ENCODE data around the gene ADPRHL1.

- TF ChIP-seq CTCF (conservative IDR thresholded peaks at IDR 0.05; ENCODE audit: low read length) (no peak), EZH2phosphoT487 (IDR thresholded peaks at IDR 0.05; ENCODE audit: borderline replicate concordance) (no peak)
Measured at GRCh38 chr13:113431171-113431570, 22.1 kb downstream of the ADPRHL1 start.

Measured in Loucy (cell line).